Measurements from ENCODE around the gene NAV2.
"Not testable (repeated sequence)": the region's sequence is repeated elsewhere in the genome, so short reads cannot be mapped to it uniquely, and the experiment has no call there.

NAV2 gene

DNA sequence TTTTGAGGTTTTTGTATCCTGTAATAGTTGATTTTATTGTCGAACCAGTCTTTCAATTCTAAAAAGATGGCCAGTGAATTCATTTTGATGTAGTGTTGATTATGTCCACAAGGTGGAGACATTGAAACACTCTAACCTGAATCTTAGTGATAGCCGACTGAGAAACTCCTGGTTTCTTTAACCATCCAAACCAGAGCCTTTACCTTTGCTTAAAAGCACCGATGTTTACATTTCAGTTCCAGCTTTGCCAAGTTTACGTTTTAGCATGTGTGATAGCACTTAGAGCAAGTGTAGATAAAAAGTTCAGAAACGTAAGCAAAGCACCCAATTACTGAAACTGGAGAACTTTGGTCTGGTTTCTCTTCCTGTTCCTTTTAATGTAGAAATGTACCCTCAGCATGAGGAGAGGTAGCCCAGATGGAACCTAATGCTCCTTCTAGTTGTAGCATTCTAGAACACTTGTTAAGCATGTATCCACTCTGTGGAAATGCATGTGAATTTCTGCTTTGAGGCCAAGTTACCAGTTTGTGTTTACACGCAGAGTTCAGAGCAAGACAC is 239.0 kb downstream of the NAV2 start:
- no peak overlapping the region for H3K27ac Mint-ChIP-seq
- DNase-seq (ENCODE audit: low spot score in 2 of 2): peak; percentile 32 to 40

DNA sequence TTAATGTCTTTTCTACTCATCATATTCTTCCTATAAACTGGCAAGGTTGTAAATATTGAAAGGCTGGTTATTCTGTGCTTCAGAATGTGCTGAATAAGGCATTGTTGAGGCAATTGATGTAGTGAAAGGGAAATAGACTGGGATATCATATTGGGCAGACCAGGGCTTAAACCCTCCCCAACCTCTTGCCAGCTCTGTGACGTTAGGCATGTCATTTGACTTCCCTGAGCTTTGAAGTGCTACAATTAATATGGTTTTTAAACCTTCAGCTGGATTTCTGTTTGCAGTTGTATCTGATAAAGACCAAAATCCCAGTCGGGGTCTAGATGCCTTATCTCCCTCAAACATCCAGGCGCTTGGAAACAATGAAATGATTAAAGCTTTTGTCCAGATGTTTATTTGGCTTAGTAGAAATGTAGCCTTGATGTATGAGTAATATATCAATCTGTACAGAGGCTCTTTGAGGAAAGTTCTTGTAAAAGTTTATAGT is 239.5 kb downstream of the NAV2 start:
- no peaks in the 10 kb centered on the region for H3K9me3 Mint-ChIP-seq
- H3K27me3 Mint-ChIP-seq: peaks cover 12% of the 10 kb centered on the region
- peaks cover 5% of the 10 kb centered on the region for H3K4me1 Mint-ChIP-seq
- DNase-seq (ENCODE audit: low spot score in 2 of 2) (no peak), ATAC-seq (ENCODE audit: low read depth) (no peak)
- H3K4me3 Mint-ChIP-seq: peak overlapping the region; percentile 85
- no peak overlapping the region for H3K27ac Mint-ChIP-seq
- no peaks in the 10 kb centered on the region for H3K36me3 Mint-ChIP-seq

More for the DNA sequence above, 239.0 kb downstream of the NAV2 start:
- peaks cover 5% of the 10 kb centered on the region for H3K4me1 Mint-ChIP-seq
- H3K9me3 Mint-ChIP-seq: no peaks in the 10 kb centered on the region
- ATAC-seq (ENCODE audit: low read depth): peak; percentile 81
- H3K27me3 Mint-ChIP-seq: peaks cover 12% of the 10 kb centered on the region
- H3K36me3 Mint-ChIP-seq: no peaks in the 10 kb centered on the region
- peak overlapping the region; percentile 85 for H3K4me3 Mint-ChIP-seq

DNA sequence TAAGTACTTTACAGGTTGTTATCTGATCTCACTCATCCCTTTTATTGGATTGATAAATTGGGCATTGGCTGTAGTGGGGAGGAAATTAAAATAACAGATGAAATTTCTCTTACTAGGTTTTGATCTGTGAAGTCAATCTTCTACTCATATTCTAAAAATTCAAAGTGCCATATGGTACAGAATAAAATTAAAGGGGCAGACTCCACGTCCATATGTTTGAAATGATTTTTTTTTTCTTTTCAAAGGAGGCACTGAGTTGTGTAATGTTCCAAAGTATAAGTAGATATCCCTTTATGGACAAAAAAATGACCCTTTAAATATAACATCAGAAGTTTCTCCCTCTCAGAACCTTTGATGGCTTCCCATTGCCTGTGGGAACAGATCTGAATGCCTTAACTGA is 240.3 kb downstream of the NAV2 start:
- Mint-ChIP-seq H3K4me3 (no peak overlapping the region), H3K27ac (no peak overlapping the region), H3K4me1 (peaks cover 5% of the 10 kb centered on the region), H3K36me3 (no peaks in the 10 kb centered on the region), H3K27me3 (peaks cover 14% of the 10 kb centered on the region), H3K9me3 (no peaks in the 10 kb centered on the region)
- no peak for DNase-seq (ENCODE audit: low spot score in 2 of 2)
- no peak for ATAC-seq (ENCODE audit: low read depth)

DNA sequence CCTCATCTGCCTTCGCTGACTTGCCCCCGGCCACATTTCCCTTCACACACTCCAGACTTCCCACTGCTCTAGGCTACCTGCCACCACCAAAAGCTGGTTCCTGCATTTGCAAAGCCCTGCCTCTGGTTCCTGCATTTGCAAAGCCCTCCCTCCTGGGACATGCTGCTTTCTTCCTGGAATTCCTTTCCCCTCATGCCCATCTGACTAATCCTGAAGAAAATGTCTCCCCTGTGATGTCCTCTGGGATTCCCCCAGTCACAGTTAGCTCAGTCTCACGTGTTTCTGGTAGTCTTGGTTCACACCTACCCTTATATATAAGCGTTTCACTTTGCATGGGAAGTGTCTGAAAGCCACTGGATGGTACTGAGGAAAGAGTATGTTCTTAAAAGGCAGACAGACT is 240.7 kb downstream of the NAV2 start:
- DNase-seq (ENCODE audit: low spot score in 2 of 2) (no peak), ATAC-seq (ENCODE audit: low read depth) (no peak)
- Mint-ChIP-seq H3K4me1 (peaks cover 5% of the 10 kb centered on the region), H3K27me3 (peaks cover 15% of the 10 kb centered on the region), H3K36me3 (no peaks in the 10 kb centered on the region), H3K4me3 (no peak overlapping the region), H3K27ac (no peak overlapping the region), H3K9me3 (no peaks in the 10 kb centered on the region)

DNA sequence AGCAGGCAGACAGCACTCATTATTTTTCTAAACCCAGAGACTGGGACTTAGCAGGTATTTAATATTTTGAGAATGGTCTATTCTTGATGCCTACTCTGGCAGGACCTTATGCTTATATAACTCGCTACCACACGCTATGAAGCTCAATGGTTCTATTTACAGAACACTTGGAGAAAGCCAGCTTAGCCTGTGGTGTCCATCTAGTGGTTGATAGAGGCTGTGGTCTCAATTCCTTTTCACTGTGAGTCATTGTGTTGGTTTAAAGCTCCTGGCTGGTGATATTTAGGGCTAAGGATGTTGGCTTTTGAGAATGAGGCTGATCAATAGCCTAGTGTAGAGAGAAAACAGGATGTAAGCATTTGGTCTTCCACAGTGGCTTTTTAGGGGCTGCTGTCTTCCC is 241.3 kb downstream of the NAV2 start:
- Mint-ChIP-seq H3K27me3 (peaks cover 15% of the 10 kb centered on the region), H3K36me3 (no peaks in the 10 kb centered on the region), H3K9me3 (no peaks in the 10 kb centered on the region), H3K4me1 (peaks cover 5% of the 10 kb centered on the region), H3K27ac (no peak overlapping the region), H3K4me3 (no peak overlapping the region)
- no peak for DNase-seq (ENCODE audit: low spot score in 2 of 2)
- no peak for ATAC-seq (ENCODE audit: low read depth)

DNA sequence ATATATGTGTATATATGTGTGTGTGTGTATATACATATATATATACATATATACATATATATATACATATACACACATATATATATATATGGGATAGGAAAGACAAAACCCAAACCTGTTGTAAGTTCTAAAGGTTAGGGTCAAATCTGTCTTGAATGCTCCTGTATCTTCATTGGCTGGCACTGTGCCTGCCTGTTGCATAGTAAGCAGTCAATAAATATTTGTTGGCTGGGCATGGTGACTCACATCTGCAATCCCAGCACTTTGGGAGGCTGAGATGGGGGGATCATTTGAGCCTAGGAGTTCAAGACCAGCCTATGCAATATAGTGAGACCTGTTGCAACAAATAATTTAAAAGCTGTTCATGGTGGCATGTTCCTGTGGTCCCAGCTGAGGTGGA is 242.3 kb downstream of the NAV2 start:
- peaks cover 13% of the 10 kb centered on the region for H3K27me3 Mint-ChIP-seq
- ATAC-seq (ENCODE audit: low read depth) (no peak), DNase-seq (ENCODE audit: low spot score in 2 of 2) (no peak)
- H3K36me3 Mint-ChIP-seq: no peaks in the 10 kb centered on the region
- no peak overlapping the region for H3K27ac Mint-ChIP-seq
- no peaks in the 10 kb centered on the region for H3K9me3 Mint-ChIP-seq
- peaks cover 10% of the 10 kb centered on the region for H3K4me1 Mint-ChIP-seq
- no peak overlapping the region for H3K4me3 Mint-ChIP-seq

DNA sequence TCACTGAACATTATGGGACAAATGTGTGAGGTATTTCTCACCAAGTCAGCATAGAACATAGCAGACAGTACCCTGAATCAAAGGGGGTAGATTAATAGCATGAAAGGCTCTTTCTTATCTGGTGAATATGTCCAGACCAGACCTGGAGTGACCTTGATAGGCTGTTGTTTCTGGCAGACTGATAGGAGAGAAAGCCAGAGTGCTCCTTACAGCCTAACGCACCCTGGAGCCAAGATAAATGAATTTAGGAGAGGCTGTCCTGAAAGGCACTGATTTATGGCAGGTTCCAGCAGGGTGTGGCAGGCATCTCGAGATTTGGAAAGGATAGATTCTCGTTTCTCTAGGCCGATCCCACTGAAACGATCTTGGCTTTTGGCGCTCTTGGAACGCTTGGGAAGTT is 243.0 kb downstream of the NAV2 start:
- no peaks in the 10 kb centered on the region for H3K36me3 Mint-ChIP-seq
- ATAC-seq (ENCODE audit: low read depth) (no peak), DNase-seq (ENCODE audit: low spot score in 2 of 2) (no peak)
- H3K27ac Mint-ChIP-seq: no peak overlapping the region
- H3K4me3 Mint-ChIP-seq: no peak overlapping the region
- H3K9me3 Mint-ChIP-seq: no peaks in the 10 kb centered on the region
- H3K4me1 Mint-ChIP-seq: peaks cover 10% of the 10 kb centered on the region
- peaks cover 13% of the 10 kb centered on the region for H3K27me3 Mint-ChIP-seq

DNA sequence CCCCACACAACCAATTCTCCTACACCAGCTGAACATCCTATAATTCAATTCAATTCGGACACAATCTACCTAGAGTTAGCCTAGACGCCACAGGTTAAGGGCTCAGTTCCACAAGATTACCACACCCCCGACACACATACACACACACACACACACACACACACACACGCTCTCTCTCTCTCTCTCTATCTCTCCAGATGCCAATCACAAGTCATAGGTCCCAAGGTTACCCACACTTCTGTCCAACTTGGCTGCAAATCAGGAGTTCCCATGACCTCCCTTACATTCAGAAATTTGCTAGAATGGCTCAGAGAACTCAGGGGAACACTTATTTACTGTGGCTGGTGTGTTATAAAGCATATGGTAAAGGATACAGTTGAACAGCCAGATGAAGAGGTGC is 243.6 kb downstream of the NAV2 start:
- H3K27ac Mint-ChIP-seq: no peak overlapping the region

DNA sequence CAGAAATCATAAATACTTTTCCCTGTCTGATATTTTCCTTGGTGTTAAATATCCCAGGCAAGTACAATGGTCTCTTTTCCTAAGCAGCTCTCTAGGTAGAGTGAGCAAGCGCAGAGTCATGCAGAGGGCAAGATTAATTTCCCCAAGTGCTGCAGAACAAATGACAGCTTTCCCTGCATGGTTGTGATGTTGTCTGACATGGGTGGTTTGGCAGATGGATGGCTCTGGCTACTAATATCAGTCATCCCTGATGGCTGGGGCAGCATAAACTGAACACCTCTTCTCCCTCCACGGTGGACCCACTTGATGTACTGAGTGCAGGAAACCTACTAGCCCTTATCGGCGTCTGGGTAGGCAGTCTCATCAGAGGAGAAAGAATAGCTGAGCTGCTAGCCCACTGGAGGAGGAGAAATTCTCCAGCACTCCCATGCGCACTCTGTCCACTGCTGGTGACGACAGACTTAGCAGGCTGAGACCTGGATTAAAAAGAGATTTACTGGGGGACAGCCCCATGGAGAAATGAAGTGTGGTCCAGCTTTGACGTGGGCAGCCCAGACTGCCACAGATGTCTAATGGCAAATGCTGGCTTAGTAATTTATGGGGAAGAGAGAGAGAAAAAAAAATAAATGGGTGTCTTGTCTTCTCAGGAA is 244.8 kb downstream of the NAV2 start:
- peaks cover 5% of the 10 kb centered on the region for H3K4me1 Mint-ChIP-seq
- H3K27ac Mint-ChIP-seq: no peak overlapping the region

More for the DNA sequence above, 243.6 kb downstream of the NAV2 start:
- ATAC-seq (ENCODE audit: low read depth) (no peak), DNase-seq (ENCODE audit: low spot score in 2 of 2) (no peak)
- Mint-ChIP-seq H3K9me3 (no peaks in the 10 kb centered on the region), H3K4me1 (peaks cover 10% of the 10 kb centered on the region), H3K36me3 (no peaks in the 10 kb centered on the region), H3K27me3 (peaks cover 13% of the 10 kb centered on the region), H3K4me3 (no peak overlapping the region)

DNA sequence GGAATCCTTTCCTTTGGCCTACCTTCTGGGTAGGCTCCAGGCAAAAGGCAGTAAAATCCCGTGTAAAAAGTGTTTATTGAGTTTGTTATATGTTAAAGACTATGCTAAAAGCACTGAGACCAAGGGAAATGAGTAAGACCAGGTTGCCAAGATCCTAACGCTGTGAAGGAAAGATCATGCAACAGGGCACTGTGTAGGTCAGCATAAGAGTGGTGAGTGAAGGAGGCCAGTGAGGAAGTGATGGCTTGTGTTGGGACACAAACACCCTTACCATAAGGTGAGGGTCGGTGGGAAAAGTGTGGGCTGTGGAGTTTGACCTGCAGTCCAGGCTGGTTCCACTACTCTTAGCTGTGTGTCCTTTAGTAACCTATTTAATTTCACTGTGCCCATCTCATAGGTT is 245.6 kb downstream of the NAV2 start:
- Mint-ChIP-seq H3K9me3 (no peaks in the 10 kb centered on the region), H3K36me3 (no peaks in the 10 kb centered on the region), H3K27me3 (peaks cover 13% of the 10 kb centered on the region), H3K4me1 (peaks cover 5% of the 10 kb centered on the region), H3K4me3 (no peak overlapping the region), H3K27ac (no peak overlapping the region)
- DNase-seq (ENCODE audit: low spot score in 2 of 2) (no peak), ATAC-seq (ENCODE audit: low read depth) (no peak)

More for the DNA sequence above, 244.8 kb downstream of the NAV2 start:
- Mint-ChIP-seq H3K9me3 (no peaks in the 10 kb centered on the region), H3K36me3 (no peaks in the 10 kb centered on the region), H3K27me3 (peaks cover 13% of the 10 kb centered on the region), H3K4me3 (no peak overlapping the region)
- no peak for ATAC-seq (ENCODE audit: low read depth)
- DNase-seq (ENCODE audit: low spot score in 2 of 2): no peak

DNA sequence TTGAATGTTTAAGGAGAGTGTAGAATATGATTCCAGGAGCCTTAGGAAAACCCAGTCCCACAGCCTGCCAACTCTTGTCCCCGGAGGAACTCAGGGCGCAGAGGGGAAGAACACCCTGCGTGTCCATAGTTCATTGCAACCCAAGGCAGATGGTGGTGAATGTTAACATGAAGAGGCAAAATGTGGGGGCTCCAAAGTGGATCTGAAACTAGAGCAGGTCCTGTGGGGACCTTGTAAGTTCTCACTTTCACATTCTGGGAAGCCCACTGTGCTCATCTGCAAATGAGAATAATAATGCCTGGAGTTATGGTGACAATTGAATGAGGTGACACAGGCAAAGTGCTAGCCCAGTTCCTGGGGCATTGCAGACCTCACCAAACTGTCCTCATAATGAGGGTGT is 246.6 kb downstream of the NAV2 start:
- Mint-ChIP-seq H3K36me3 (no peaks in the 10 kb centered on the region), H3K27ac (no peak overlapping the region), H3K9me3 (no peaks in the 10 kb centered on the region), H3K27me3 (peaks cover 11% of the 10 kb centered on the region), H3K4me1 (peaks cover 8% of the 10 kb centered on the region), H3K4me3 (no peak overlapping the region)
- DNase-seq (ENCODE audit: low spot score in 2 of 2) (no peak), ATAC-seq (ENCODE audit: low read depth) (peak; percentile 51)

DNA sequence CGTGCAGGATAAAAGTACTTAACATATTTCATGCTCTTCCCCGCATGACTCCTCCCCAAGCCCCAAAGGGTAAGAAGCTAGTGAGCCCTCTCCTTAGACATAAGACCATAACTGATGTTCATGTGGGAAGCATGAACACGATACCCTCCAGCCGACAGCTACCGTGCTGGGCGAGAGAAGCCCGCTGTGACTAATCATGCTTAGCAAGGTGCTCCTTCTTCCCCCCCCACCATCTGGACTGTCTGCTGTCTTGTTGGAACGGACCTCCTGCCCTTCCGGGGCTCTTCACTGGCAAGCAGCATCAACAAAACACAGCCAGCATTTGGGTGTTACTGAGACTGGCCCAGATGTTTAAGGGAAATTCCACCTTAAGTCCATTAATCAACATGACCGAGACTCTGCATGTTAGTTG is 247.0 kb downstream of the NAV2 start:
- DNase-seq (ENCODE audit: low spot score in 2 of 2) (no peak), ATAC-seq (ENCODE audit: low read depth) (no peak)

DNA sequence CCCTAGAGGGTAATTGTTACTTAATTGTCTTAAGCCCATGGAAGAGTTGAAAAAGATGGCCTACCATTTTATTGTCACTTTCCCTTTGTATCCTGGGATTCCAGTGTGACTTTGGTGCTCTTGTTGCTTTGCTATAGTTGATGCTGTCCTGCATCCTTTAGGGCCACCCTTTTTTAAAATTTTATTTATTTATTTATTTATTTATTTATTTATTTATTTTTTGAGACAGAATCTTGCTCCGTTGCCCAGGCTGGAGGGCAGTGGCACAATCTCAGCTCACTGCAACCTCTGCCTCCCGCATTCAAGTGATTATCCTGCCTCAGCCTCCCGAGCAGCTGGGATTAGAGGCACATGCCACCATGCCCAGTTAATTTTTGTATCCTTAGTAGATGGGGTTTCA is 247.8 kb downstream of the NAV2 start:
- peaks cover 11% of the 10 kb centered on the region for H3K27me3 Mint-ChIP-seq
- H3K36me3 Mint-ChIP-seq; H3K9me3 Mint-ChIP-seq; ATAC-seq (ENCODE audit: low read depth); DNase-seq (ENCODE audit: low spot score in 2 of 2); H3K27ac Mint-ChIP-seq; H3K4me1 Mint-ChIP-seq; H3K4me3 Mint-ChIP-seq: not testable (repeated sequence)

More for the DNA sequence above, 247.0 kb downstream of the NAV2 start:
- H3K36me3 Mint-ChIP-seq: no peaks in the 10 kb centered on the region
- peaks cover 9% of the 10 kb centered on the region for H3K27me3 Mint-ChIP-seq
- H3K9me3 Mint-ChIP-seq: no peaks in the 10 kb centered on the region
- no peak overlapping the region for H3K27ac Mint-ChIP-seq
- no peak overlapping the region for H3K4me3 Mint-ChIP-seq
- peaks cover 8% of the 10 kb centered on the region for H3K4me1 Mint-ChIP-seq

DNA sequence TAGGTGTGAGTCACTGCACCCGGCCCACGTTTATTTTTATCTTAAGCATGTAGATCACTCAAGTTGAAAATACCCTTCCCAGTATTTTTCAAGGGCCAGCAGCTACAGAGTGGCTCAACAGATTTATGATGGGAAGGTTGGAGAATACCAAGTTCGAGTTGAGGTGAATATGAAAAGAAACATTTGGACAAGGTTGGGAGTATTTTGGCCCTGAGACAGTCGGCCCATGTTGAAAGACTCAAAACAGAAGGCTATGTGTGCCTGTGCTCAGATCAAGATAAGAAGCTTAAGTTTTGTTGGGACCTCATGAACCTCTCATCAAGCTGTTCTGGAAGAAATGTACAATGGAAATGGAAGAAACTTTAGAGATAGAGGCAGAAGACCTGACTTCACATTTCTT is 248.6 kb downstream of the NAV2 start:
- no peaks in the 10 kb centered on the region for H3K9me3 Mint-ChIP-seq
- ATAC-seq (ENCODE audit: low read depth): no peak
- no peak overlapping the region for H3K27ac Mint-ChIP-seq

More for the DNA sequence above, 248.6 kb downstream of the NAV2 start:
- H3K4me1 Mint-ChIP-seq: peaks cover 8% of the 10 kb centered on the region
- peaks cover 12% of the 10 kb centered on the region for H3K27me3 Mint-ChIP-seq
- H3K36me3 Mint-ChIP-seq: no peaks in the 10 kb centered on the region
- H3K4me3 Mint-ChIP-seq: no peak overlapping the region
- DNase-seq (ENCODE audit: low spot score in 2 of 2): no peak

Measured in memory B cell (primary cell).